Body of pancreas (tissue), 4 donors: ENCODE results near the gene RICTOR. TPM values are rescaled to one million over a fixed set of nuclear protein-coding genes. Genes with fewer than 3 reads are reported as not detected.

ENCODE experiments used
- ATAC-seq: fragments of 150-250 bp; one replicate; pipeline ENCODE4 v1.9.1; 2016
- DNase-seq, 4 donors: peaks; one replicate each; pipeline ENCODE4 v3.0.0-alpha.2; 2019
- H3K27ac ChIP-seq, 4 donors: fragments of 200-600 bp; sonication (generic); 1 replicate in 3 of 4; 2 replicates in 1 of 4; pipeline versions ENCODE4 v1.5.1 to v1.6.1; 2016 to 2019; ENCODE audit warnings: mild to moderate bottlenecking in 1 of 4, mixed read lengths in 1 of 4, moderate library complexity in 1 of 4
- H3K27me3 ChIP-seq, 2 donors: fragments of 200-600 bp; sonication (generic); one replicate each; pipeline ENCODE4 v1.6.0; 2016; ENCODE audit warnings: mild to moderate bottlenecking in 1 of 2
- H3K36me3 ChIP-seq, 2 donors: fragments of 200-600 bp; sonication (generic); replicated peaks in 1 of 2; 2 replicates each; pipeline ENCODE4 v1.5.1; 2016; ENCODE audit warnings: low read depth in 2 of 2; ENCODE audit not compliant: insufficient read depth in 1 of 2
- H3K4me1 ChIP-seq: fragments of 200-600 bp; sonication (generic); one replicate; pipeline ENCODE4 v1.6.0; 2016
- H3K4me3 ChIP-seq, 2 donors: fragments of 200-600 bp; sonication (generic); 1 replicate in 1 of 2; 2 replicates in 1 of 2; pipeline ENCODE4 v1.5.1; 2016 to 2019
- H3K9me3 ChIP-seq, 3 donors: fragments of 200-600 bp; sonication (generic); 1 replicate in 2 of 3; 2 replicates in 1 of 3; pipeline ENCODE4 v1.5.1; 2016
- CTCF ChIP-seq, 7 experiments: fragments of 450-650 bp in 4 of 7; fragments of 200-600 bp in 3 of 7; sonication (generic) in 3 of 7; IDR thresholded peaks; one replicate each; pipeline ENCODE4 v1.5.1; 2016 to 2019; ENCODE audit warnings: antibody characterized with exemption in 7 of 7
- POLR2A ChIP-seq, 3 donors: fragments of 450-650 bp; IDR thresholded peaks; one replicate each; pipeline ENCODE4 v1.6.1; 2016; ENCODE audit warnings: antibody characterized with exemption in 3 of 3, mild to moderate bottlenecking in 2 of 3
- WGBS, 2 donors: methylation state at CpG; one replicate each; pipeline ENCODE4 v1.1.5; 2017; 5-methylcytosine and 5-hydroxymethylcytosine counted together
- intact Hi-C: fragments of 100-400 bp; cut with DNase I; formaldehyde crosslinking; loops from one replicate; pipeline ENCODE4 v1.15.1; 2023
- total RNA-seq, 2 donors: library from RNA; depleted of rRNA; stranded (reverse); fragments of >200 nt; gene quantifications; one replicate each; pipeline ENCODE4 v1.1.0, GENCODE V29; 2016

RICTOR gene
- total RNA-seq, 2 donors from 2014 or later, result 20.8 to 27.5 TPM

- Histone ChIP-seq H3K4me3 (no peak overlapping the region), H3K36me3 (no peaks in the 10 kb centered on the region), H3K27ac (no peak overlapping the region), H3K4me1 (no peaks in the 10 kb centered on the region), H3K27me3 (no peaks in the 10 kb centered on the region), H3K9me3 (peaks cover 0 to 6% (median 0%) of the 10 kb centered on the region in 3 donors)
- intact Hi-C loops, result no loop called here
- 83 to 90% methylated on average over 3 of the region's 3 CpGs for WGBS, 2 donors
- TF ChIP-seq CTCF (IDR thresholded peaks at IDR 0.05) (no peak), POLR2A (IDR thresholded peaks at IDR 0.05) (no peak)
- no peak for ATAC-seq
- DNase-seq, result no peak
These were observed 177.4 kb downstream of the RICTOR start for GRCh38 chr5:38896760-38897159.

GRCh38 chr5:38892363-38892762, 181.8 kb downstream of the RICTOR start:
- Histone ChIP-seq H3K4me3 (no peak overlapping the region), H3K27me3 (no peaks in the 10 kb centered on the region), H3K4me1 (no peaks in the 10 kb centered on the region), H3K27ac (no peak overlapping the region), H3K36me3 (no peaks in the 10 kb centered on the region), H3K9me3 (peaks cover 0 to 6% (median 0%) of the 10 kb centered on the region in 3 donors)
- intact Hi-C loops, result no loop called here
- ATAC-seq, result no peak
- 82 to 90% methylated on average over 2 to 3 of the region's 3 CpGs for WGBS, 2 donors
- no peak for DNase-seq
- TF ChIP-seq CTCF (IDR thresholded peaks at IDR 0.05) (no peak), POLR2A (IDR thresholded peaks at IDR 0.05) (no peak)

- peaks cover 0 to 1% (median 0%) of the 10 kb centered on the region in 3 donors for H3K9me3 ChIP-seq
- no peaks in the 10 kb centered on the region for H3K27me3 ChIP-seq
- ATAC-seq, result no peak
- intact Hi-C loops, result no loop called here
- no peaks in the 10 kb centered on the region for H3K36me3 ChIP-seq
- H3K4me1 ChIP-seq, result no peaks in the 10 kb centered on the region
- no peak for TF ChIP-seq CTCF (IDR thresholded peaks at IDR 0.05)
- TF ChIP-seq POLR2A (IDR thresholded peaks at IDR 0.05), result no peak
- H3K27ac ChIP-seq, result no peak overlapping the region
- no peak for DNase-seq
- WGBS, 2 donors, result 84 to 87% methylated on average over 5 to 6 of the region's 6 CpGs
- H3K4me3 ChIP-seq, result no peak overlapping the region
These were observed 182.6 kb downstream of the RICTOR start for GRCh38 chr5:38891563-38891962.

GRCh38 chr5:38889424-38889823, 184.8 kb downstream of the RICTOR start:
- ATAC-seq (no peak), DNase-seq (no peak)
- TF ChIP-seq CTCF (IDR thresholded peaks at IDR 0.05) (no peak), POLR2A (IDR thresholded peaks at IDR 0.05) (no peak)
- no peak overlapping the region for H3K4me3 ChIP-seq
- H3K4me1 ChIP-seq, result no peaks in the 10 kb centered on the region
- H3K27me3 ChIP-seq, result no peaks in the 10 kb centered on the region
- intact Hi-C loops, result no loop called here
- 89 to 92% methylated on average over 1 of the region's 1 CpG for WGBS, 2 donors
- H3K27ac ChIP-seq, result no peak overlapping the region
- peaks cover 0 to 9% of the 10 kb centered on the region in 2 donors for H3K36me3 ChIP-seq
- no peaks in the 10 kb centered on the region for H3K9me3 ChIP-seq

GRCh38 chr5:38888041-38888440, 186.2 kb downstream of the RICTOR start:
- peaks cover 0 to 13% of the 10 kb centered on the region in 2 donors for H3K36me3 ChIP-seq

More at GRCh38 chr5:38888041-38888440, 186.2 kb downstream of the RICTOR start:
- no peak for DNase-seq
- Histone ChIP-seq H3K27me3 (no peaks in the 10 kb centered on the region), H3K4me3 (no peak overlapping the region), H3K9me3 (no peaks in the 10 kb centered on the region), H3K4me1 (no peaks in the 10 kb centered on the region), H3K27ac (no peak overlapping the region)
- WGBS, 2 donors, result 69 to 80% methylated on average over 8 of the region's 8 CpGs
- intact Hi-C loops, result no loop called here
- ATAC-seq, result no peak
- TF ChIP-seq POLR2A (IDR thresholded peaks at IDR 0.05), result no peak
- no peak for TF ChIP-seq CTCF (IDR thresholded peaks at IDR 0.05)
